ENCODE measurements around the gene MPPED2.

The MPPED2 gene

GRCh38 chr11:30522536-30523243, 63.5 kb downstream of the MPPED2 start:
- DNase-seq: no peak

DNA sequence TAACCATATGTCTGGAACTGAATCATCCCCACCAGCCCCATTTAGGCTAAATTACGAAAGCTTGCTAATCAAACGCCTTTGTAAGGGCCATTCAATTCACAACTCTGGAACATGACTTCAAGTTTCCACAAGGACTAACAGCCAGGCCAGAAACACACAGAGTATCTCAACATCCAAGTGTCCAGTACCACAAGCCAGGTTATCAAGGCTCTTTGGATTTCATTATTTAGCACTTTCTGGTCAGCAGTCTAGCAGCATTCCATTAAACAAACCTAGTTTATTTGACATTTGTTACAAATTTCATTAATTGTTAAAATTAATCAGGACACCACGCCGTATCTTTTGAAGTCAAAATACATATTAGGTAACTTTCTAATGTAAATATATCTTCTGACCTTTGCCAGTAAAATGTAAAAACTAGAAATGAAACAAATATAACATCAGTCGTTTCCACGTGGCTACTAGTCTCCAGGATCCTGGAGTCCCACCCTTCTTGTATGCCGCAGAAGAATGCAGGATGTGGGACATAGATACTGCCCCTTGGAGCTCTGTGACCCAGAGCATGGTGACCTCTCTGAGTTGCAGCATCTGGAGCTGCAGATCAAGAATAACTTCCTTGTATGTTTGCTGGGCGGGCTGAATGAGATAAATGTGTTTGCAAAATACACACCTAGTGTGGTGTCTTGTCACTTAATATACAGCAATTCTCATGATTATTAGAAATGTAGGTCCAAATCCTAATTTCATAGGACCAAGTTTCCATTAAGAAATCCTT, 64.7 kb downstream of the MPPED2 start:
- DNase-seq: no peak

DNA sequence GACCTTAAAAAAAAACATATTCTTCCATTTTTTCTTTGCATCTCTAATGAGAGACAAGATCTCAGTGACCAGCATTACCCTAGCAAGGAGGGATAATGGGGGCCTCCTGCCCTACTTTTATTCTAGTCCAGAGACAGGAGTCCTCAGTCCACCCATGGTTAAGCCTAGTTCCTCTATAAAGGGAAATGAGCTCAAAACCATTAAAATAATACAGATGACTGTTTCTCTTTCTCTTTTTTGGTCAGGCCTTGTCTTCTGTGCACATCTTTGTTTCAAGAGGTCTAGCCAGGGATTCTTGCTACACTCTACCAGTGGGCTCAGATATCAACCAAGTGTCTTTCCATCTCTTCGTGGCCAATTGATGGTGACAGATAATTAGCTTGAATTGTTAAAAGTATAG, 73.1 kb downstream of the MPPED2 start:
- no peak for DNase-seq

GRCh38 chr11:30511408-30511807, 74.7 kb downstream of the MPPED2 start:
- DNase-seq: no peak

DNA sequence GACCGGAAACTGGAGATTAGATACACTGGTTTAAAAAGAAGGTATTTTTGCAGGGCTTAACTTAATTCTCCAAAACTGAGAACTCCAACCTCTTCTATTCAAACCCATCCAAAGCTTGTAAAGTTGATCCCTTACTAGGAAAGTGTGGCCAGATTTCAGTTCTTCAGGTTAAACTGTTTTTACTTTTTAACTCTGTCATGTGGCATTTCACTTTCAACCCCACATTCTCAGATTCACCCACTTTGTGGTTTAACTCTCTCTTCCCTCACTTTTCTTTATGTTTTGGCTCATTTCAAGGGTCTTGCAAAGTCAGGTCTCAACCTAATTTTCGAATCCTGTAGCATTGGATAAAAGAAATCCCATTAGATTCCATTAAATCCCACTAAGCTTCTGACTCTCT, 75.4 kb downstream of the MPPED2 start:
- no peak for DNase-seq

GRCh38 chr11:30509364-30509763, 76.8 kb downstream of the MPPED2 start:
- DNase-seq: no peak

DNA sequence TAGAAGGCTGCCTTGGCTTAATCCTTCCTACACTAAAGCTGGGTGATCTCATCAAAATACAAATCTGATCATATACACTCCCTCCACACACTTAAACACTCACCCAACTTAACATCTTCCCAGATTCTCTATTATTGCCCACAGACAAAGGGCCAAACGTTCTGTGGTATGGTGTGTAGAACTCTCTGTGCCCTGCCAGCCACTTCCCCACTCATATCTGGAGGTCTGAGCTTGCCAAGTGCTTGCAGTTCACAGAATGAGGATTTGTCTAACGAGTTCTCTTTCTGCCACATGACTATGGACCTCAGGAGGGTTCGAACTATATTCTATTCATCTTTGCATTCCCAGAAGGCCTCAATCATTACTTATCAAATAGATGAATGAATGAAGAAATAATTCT, 77.6 kb downstream of the MPPED2 start:
- no peak for DNase-seq

GRCh38 chr11:30505603-30506002, 80.5 kb downstream of the MPPED2 start:
- no peak for DNase-seq

- DNase-seq: no peak
Measured at GRCh38 chr11:30504468-30504867, 81.7 kb downstream of the MPPED2 start.

- DNase-seq: no peak
Measured at GRCh38 chr11:30503156-30503555, 83.0 kb downstream of the MPPED2 start.

- no peak for DNase-seq
Measured at GRCh38 chr11:30502305-30502704, 83.8 kb downstream of the MPPED2 start.

GRCh38 chr11:30501744-30502143, 84.4 kb downstream of the MPPED2 start:
- DNase-seq: no peak

- no peak for DNase-seq
Measured at GRCh38 chr11:30499940-30500339, 86.2 kb downstream of the MPPED2 start.

DNA sequence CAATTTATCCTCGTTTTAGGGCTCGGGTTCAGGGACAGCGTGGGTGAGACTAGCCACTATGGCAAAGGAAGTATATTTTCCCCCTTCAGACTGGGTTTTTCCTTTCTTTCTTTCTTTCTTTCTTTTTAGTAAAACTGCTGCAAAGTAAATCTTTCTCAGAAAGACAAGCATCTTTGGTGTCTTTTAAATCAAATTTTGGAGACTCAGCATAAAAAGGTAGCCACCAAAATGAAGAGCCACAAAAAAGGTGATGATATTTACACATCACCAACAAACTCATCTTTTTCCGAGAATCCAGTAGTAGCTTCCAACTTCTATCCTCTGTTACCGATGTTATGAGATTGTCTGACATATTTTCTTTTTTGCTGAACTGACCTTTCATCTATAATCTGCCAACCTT, 88.6 kb downstream of the MPPED2 start:
- DNase-seq: no peak

DNA sequence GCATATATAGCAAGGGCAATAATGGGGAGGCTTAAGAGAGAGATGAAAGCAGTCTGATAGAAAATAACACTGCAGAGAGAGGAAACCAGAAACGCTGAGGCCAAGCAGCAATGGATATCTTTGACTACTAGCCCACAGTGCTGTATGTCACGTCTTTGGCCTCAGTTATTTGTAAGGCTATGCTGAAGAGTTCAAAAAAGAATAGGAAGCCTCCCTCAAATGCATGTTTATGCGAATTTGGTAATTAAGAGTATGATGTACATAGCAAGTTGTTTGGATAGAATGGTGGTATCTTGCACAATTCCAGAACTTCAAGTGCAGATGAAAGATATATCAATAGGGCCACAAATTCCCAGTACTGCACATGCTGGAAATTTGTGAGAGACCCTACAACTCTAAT, 89.2 kb downstream of the MPPED2 start:
- no peak for DNase-seq

DNA sequence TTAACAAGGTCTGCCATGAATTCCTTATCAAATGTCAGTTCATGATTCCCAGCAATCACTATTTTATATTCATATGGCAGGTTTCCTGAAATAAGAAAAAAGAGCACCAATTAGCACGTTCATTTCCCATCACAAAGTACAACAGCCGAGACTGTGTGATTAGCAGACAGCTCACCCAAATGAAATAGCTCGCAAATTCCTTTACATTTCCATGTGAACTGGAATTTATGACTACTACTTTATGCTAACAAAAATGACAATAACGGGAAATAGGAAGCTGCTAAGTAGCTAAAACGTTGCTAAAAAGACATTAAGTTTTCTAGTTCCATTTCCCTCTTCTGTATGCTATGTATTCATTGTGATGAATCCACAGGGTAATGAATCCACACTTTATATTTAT, 90.7 kb downstream of the MPPED2 start:
- no peak for DNase-seq

- DNase-seq: no peak
Measured at GRCh38 chr11:30489511-30489910, 96.6 kb downstream of the MPPED2 start.

DNA sequence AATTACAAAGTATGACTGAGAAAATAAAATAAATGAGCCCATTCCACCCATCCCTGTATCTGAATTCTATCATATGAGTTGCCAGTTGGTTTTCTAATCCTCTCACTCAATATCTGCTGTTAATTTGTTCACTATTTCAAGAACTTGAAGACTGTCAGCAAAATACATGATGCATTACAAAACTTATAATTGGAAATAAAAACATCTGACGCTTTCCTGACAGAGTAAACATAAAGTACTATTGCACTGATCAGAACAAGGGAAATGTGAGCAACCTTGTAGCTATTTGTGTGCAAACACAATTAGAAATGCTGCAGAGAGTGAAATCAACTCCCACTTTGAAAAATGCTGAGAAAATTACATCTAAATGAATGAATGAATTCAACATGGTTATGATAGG, 97.1 kb downstream of the MPPED2 start:
- no peak for DNase-seq

- no peak for DNase-seq
Measured at GRCh38 chr11:30488304-30488998, 97.7 kb downstream of the MPPED2 start.

DNA sequence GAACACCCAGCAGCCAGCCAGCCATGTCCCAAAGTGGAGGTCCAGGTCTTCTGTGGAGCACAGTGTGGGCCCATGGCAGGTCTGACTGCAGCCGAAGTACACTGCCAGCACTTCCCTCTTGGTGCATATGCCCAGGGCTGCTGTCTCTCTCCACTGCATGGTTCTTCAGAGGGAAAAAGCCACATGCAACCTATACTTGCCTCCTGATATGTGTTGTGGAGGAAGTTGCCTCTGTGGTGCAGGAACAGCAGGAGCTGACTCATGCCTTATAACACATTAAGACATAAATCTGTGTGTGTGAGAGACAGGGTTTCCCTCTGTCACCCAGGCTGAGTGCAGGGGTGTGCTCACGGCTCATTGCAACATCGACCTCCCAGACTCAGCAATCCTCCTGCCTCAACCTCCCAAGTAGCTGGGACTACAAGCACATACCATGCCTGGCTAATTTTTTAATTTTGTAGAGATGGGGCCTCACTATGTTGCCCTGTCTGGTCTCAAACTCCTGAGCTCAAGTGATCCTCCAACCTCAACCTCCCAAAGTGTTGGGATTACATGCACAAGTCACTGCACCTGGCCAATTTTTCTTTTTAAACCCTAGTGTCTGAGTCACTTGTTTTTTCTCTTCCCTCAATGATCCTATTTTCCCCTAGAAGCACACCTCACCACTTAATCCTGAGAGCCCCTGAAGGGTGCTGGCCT, 98.8 kb downstream of the MPPED2 start:
- DNase-seq: no peak

GRCh38 chr11:30485756-30486155, 100.4 kb downstream of the MPPED2 start:
- no peak for DNase-seq

DNA sequence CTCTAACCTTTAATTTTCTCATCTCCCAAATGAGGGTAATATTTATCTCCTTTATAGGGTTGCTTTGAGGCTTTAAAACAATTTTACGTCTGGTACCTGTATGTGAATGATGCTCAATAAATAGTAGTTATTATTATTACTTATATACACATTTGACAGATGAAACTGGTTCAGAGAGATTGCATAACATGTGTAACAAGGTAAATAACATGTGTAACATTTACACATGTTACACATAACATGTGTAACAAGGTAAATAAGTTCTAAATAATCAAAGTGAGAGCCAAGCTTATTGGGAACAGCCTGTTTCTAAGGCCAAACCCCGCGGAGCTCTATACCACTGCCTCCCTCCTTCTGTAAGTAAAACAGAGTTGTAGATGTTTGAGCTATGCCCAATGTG, 100.9 kb downstream of the MPPED2 start:
- no peak for DNase-seq

DNA sequence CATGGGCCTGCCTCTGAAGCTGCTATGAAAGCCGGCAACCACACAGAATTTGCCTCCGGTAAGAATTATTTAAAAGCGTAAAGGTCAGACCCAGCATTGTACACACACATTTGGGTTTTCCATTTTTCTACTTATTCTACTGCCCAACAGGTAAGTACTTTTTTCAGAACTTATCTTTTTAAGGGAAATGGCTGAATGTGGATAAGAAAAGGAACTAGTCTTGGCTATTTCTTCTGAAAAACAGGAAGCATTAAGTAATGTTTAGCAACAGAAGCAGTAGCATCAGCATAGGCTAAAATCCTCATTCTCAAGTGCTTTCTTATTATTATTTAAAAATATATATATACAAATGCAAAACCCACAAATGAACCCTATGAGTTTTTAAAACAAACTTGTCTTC, 103.1 kb downstream of the MPPED2 start:
- DNase-seq: no peak

Data from activated naive CD4-positive, alpha-beta T cell treated with Interleukin-2 at 50 U/mL for 16 hours (primary cell).